ENCODE data around the gene HYAL3.
"Not testable (repeated sequence)": the region's sequence is repeated elsewhere in the genome, so short reads cannot be mapped to it uniquely, and the experiment has no call there.

HYAL3 gene

DNA sequence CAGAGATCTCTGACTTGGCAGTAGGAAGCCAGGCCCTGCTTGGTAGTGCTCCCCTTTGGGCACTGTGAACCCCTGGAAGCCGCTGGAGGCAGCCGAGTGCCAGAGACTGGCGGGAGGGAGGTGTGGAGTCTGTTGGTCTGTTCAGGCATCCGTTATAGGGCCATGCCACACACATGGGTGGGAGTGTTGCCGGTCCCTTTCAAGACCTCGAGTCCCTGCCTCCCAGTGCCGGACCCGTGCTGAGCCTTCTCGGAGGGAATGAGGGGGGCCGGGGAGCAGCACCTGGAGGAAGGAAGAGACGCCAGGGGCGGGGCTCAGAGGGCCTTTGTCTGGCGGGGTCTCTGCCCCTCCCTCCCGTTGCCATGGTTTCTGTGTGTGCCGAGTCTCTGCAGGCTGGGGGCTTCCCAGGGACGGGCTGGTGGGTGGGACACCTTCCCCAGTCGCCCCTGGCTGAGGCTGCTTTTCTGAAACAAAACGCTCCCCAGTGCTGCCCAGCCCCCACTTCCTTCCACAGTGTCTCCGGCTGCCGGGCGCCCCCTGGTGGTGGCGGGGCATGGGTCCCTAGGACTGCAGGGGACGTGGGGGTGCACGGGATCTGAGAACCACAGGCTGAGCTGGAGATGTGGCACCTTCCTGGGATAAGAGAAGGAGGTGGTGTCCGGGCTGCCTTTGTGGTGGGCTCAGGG, 53.2 kb downstream of the HYAL3 start:
- TF ChIP-seq, protein P1, sequence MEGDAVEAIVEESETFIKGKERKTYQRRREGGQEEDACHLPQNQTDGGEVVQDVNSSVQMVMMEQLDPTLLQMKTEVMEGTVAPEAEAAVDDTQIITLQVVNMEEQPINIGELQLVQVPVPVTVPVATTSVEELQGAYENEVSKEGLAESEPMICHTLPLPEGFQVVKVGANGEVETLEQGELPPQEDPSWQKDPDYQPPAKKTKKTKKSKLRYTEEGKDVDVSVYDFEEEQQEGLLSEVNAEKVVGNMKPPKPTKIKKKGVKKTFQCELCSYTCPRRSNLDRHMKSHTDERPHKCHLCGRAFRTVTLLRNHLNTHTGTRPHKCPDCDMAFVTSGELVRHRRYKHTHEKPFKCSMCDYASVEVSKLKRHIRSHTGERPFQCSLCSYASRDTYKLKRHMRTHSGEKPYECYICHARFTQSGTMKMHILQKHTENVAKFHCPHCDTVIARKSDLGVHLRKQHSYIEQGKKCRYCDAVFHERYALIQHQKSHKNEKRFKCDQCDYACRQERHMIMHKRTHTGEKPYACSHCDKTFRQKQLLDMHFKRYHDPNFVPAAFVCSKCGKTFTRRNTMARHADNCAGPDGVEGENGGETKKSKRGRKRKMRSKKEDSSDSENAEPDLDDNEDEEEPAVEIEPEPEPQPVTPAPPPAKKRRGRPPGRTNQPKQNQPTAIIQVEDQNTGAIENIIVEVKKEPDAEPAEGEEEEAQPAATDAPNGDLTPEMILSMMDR (IDR thresholded peaks at IDR 0.05; ENCODE audit: low read depth, low read length) = peak; percentile 99
- peak; percentile 90 for DNase-seq (ENCODE audit: low read depth in 2 of 2)
- H3K4me3 ChIP-seq (replicated peaks in 1 of 2; ENCODE audit: low read depth in 2 of 2, low read length in 2 of 2) = peak overlapping the region; percentile 29 to 38

DNA sequence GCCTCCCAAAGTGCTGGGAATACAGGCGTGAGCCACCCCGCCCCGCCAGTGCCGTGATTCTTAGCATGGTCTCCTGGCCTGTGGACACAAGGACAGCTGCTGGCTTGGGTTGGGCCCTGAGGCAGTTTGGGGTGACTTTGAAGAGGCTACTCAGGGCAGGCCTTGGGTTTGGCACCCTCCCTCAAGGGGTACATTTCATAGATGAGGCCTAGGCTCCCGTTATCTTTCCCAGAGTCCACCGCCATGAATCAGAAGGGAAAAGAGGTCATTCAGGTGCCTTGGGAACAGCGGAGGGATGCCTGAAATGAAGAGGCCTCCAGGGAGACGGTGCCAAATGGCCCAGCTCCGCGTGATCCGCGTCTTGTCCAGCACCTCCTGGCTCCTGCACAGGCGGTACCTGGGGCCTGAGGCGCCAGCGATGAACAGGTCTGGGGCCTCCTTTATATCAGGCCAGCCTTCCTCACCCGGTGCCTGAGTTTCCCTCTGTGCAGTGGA, 53.9 kb downstream of the HYAL3 start:
- peak overlapping the region in 1 of 2 donors; percentile 38 for H3K4me3 ChIP-seq (replicated peaks in 1 of 2; ENCODE audit: low read depth in 2 of 2, low read length in 2 of 2)
- DNase-seq (ENCODE audit: low read depth in 2 of 2) = no peak
- TF ChIP-seq, protein P1 (IDR thresholded peaks at IDR 0.05; ENCODE audit: low read depth, low read length) = no peak

DNA sequence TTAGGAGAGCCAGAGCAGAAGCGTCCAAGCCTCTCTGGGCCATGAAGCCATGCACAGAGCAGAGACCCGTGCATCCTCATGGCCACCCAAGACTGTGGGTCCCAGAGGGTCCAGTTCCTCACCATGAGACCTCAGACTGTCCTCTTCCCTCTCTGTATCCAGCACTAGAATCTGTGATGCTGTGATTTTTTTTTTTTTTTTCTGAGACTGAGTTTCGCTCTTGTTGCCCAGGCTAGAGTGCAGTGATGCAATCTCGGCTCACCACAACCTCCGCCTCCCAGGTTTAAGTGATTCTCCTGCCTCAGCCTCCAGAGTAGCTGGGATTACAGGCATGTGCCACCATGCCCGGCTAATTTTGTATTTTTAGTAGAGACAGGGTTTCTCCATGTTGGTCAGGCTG, 54.4 kb downstream of the HYAL3 start:
- not testable (repeated sequence) for DNase-seq (ENCODE audit: low read depth in 2 of 2); H3K4me3 ChIP-seq (replicated peaks in 1 of 2; ENCODE audit: low read depth in 2 of 2, low read length in 2 of 2)

DNA sequence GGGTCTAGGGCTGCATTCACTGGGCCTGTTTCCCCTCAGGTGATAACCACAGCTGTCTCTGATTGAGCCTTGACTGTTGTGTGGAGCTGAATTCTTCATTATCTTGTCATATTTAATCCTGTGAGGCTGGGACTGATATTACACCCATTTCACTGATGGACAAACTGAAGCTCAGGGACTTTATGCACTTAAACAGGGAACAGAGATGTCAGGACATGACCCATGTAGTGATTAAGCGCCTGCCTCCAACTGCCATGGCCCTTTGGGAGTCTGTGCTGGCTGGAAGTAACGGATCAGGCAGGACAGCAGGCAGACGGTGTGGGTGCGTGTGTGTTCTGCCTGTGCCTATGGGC, 55.7 kb downstream of the HYAL3 start:
- TF ChIP-seq, protein P1 (IDR thresholded peaks at IDR 0.05; ENCODE audit: low read depth, low read length) = no peak
- peak in 1 of 2 donors; percentile 49 for DNase-seq (ENCODE audit: low read depth in 2 of 2)
- no peak overlapping the region for H3K4me3 ChIP-seq (replicated peaks in 1 of 2; ENCODE audit: low read depth in 2 of 2, low read length in 2 of 2)

DNA sequence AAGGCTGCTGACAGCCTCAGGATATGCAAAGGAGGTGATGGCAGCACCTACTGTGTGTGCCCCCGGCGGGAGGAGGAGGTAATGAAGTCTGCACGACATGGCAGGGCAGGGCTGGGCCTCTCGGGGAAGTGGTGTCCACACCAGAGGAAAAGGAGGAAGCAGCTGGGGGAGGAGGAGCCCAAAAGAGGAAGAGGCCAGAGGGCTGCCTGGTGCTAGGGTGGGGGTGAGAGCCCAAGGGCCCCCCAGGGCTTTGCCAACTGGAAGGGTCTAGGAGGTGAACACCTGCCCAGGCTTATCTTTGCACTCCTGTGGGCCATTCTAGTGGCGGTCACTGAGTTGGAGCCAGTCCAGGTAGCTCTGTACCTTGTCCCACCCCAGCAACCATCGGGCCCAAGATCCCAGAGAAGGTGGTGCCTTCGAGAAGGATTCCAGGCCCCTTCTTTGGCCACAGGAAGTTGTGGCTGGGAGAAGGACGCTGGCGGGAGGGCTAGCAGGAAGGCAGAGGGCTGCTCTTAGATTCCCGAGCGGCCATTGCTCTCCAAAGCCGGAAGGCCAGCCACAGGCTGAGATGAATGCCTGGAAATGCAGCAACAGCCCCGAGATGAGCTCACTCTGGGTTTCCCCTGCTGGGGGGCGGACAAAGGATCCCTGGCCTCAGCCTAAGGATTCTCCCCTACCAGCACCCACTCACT, 56.2 kb downstream of the HYAL3 start:
- peak overlapping the region in 1 of 2 donors; percentile 10 for H3K4me3 ChIP-seq (replicated peaks in 1 of 2; ENCODE audit: low read depth in 2 of 2, low read length in 2 of 2)
- DNase-seq (ENCODE audit: low read depth in 2 of 2) = peak; percentile 70 to 87
- TF ChIP-seq, protein P1 (IDR thresholded peaks at IDR 0.05; ENCODE audit: low read depth, low read length) = no peak
